ENCODE results near the gene TMEM169. TPM values are rescaled to one million over a fixed set of nuclear protein-coding genes. Genes with fewer than 3 reads are reported as not detected.

TMEM169 gene
- total and polyA plus RNA-seq, 9 of the 15 experiments (the other 6 are each of a cell fraction or from before 2014, with no cell fraction given): 0.01 to 0.09 (median 0.04) TPM; not detected in 5

DNA sequence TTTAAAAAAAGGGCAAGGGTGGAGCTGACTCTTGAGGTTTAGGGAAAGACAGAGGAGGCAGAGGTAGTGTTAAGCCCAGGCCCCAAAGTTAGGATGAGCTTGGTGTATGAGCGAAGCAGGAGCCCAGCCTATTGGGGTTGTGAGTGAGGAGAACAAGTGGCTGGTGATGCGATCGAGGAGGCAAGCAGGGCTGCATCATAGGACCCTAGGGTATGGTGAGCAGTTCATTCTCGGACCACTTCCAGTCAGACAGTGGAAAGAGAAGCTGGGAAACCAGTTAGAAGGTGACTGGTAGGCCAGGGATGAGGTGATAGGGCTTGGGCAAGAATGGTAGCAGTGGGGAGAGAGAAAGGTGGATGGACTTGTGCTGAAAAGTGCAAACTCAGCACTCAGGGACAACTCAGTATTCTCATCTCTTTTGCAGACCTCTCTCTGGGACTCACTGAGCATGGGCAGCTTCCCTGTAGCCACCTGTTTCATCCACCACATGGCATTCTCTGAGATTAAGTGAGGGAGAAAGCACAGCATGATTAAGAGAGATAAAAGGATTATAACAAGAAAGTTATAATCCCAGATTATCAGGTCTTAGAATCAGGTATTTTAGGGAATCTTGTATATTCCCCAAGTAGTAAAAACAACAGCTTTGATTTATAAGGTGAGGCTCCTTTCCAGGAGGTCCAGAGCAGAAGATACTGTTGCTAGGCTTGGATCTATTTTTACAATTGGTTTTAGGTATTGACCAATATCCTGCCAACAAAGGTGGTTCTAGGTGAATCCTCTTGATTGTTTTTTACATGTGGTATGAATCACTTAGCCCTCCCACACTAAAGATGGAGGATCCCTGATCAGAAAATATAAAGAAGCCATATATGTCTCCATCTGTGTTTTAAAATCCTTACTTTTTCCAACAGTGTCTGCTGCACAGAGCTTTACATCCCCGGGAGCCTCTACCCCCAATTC, 65.7 kb downstream of the TMEM169 start (continued):
- TF ChIP-seq PURB (CRISPR knock-in tag; IDR thresholded peaks at IDR 0.05; ENCODE audit: low read depth): no peak
- TF ChIP-seq DEAF1 (CRISPR knock-in tag; IDR thresholded peaks at IDR 0.05): no peak
- no peak for TF ChIP-seq CBFB (CRISPR knock-in tag; IDR thresholded peaks at IDR 0.05)
- TF ChIP-seq, protein P1, sequence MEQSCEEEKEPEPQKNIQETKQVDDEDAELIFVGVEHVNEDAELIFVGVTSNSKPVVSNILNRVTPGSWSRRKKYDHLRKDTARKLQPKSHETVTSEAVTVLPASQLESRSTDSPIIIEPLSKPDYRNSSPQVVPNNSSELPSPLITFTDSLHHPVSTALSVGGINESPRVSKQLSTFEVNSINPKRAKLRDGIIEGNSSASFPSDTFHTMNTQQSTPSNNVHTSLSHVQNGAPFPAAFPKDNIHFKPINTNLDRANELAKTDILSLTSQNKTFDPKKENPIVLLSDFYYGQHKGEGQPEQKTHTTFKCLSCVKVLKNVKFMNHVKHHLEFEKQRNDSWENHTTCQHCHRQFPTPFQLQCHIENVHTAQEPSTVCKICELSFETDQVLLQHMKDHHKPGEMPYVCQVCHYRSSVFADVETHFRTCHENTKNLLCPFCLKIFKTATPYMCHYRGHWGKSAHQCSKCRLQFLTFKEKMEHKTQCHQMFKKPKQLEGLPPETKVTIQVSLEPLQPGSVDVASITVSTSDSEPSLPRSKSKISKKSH (CRISPR knock-in tag; IDR thresholded peaks at IDR 0.05): no peak
- TF ChIP-seq, protein P2, sequence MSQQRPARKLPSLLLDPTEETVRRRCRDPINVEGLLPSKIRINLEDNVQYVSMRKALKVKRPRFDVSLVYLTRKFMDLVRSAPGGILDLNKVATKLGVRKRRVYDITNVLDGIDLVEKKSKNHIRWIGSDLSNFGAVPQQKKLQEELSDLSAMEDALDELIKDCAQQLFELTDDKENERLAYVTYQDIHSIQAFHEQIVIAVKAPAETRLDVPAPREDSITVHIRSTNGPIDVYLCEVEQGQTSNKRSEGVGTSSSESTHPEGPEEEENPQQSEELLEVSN (IDR thresholded peaks at IDR 0.05; ENCODE audit: borderline replicate concordance in 1 of 2, extremely low read depth in 1 of 2, insufficient read depth in 1 of 2, insufficient read length in 1 of 2, low read depth in 1 of 2, low read length in 1 of 2, poor library complexity in 1 of 2, severe bottlenecking in 1 of 2): no peak
- no peak for TF ChIP-seq VEZF1 (CRISPR knock-in tag; IDR thresholded peaks at IDR 0.05)
- TF ChIP-seq CBFA2T3 (IDR thresholded peaks at IDR 0.05): no peak
- no peak for TF ChIP-seq ZMIZ1 (IDR thresholded peaks at IDR 0.05; ENCODE audit: low read depth in 2 of 2, low read length in 2 of 2)
- TF ChIP-seq NFRKB (IDR thresholded peaks at IDR 0.05; ENCODE audit: low read depth): no peak
- TF ChIP-seq ATF2 (CRISPR knock-in tag; IDR thresholded peaks at IDR 0.05): no peak
- TF ChIP-seq ILK (tag; IDR thresholded peaks at IDR 0.05; ENCODE audit: borderline replicate concordance, low read depth): no peak
- TF ChIP-seq RBM34 (IDR thresholded peaks at IDR 0.05; ENCODE audit: borderline replicate concordance, insufficient read depth, low read length): no peak
- no peak for TF ChIP-seq ETS2 (tag; IDR thresholded peaks at IDR 0.05; ENCODE audit: borderline replicate concordance, poor library complexity, severe bottlenecking)

All from K562 (cell line).